HL-60/S4 (cell line): ENCODE results near the gene GPR142.

Experiments
- in situ Hi-C: fragments of 300-500 bp; cut with MboI; formaldehyde crosslinking; loops from 2 replicates; pipeline ENCODE4 v1.14.3; 2022; ENCODE audit warnings: low sequenced_read_pairs

GPR142 gene

GRCh38 chr17:74343526-74344284 lies 23.6 kb upstream of the GPR142 start:
- in situ Hi-C loops: no loop called here

- in situ Hi-C loops: no loop called here
These were observed 22.6 kb upstream of the GPR142 start for GRCh38 chr17:74344658-74345057.

- in situ Hi-C loops: no loop called here
These were observed 21.7 kb upstream of the GPR142 start for GRCh38 chr17:74345433-74346241.

GRCh38 chr17:74347646-74348045 lies 19.7 kb upstream of the GPR142 start:
- in situ Hi-C loops: no loop called here

GRCh38 chr17:74349120-74349519 lies 18.2 kb upstream of the GPR142 start:
- in situ Hi-C loops: no loop called here

- in situ Hi-C loops: loop anchor here (10.0 kb wide), 1 partner anchor 136 kb away; the partner anchor contains the start of gene TTYH2
These were observed 16.8 kb upstream of the GPR142 start for GRCh38 chr17:74350486-74350885.

GRCh38 chr17:74351552-74352210 lies 15.6 kb upstream of the GPR142 start:
- in situ Hi-C loops: loop anchor here (10.0 kb wide), 1 partner anchor 137 kb away; the partner anchor contains the start of gene TTYH2

- in situ Hi-C loops: loop anchor here (10.0 kb wide), 1 partner anchor 139 kb away; the partner anchor contains the start of gene TTYH2
These were observed 13.8 kb upstream of the GPR142 start for GRCh38 chr17:74353446-74354060.

- in situ Hi-C loops: loop anchor here (10.0 kb wide), 1 partner anchor 139 kb away; the partner anchor contains the start of gene TTYH2
These were observed 13.2 kb upstream of the GPR142 start for GRCh38 chr17:74354123-74354522.

- in situ Hi-C loops: loop anchor here (10.0 kb wide), 1 partner anchor 140 kb away; the partner anchor contains the start of gene TTYH2
These were observed 12.7 kb upstream of the GPR142 start for GRCh38 chr17:74354561-74354960.

- in situ Hi-C loops: loop anchor here (10.0 kb wide), 1 partner anchor 140 kb away; the partner anchor contains the start of gene TTYH2
These were observed 12.2 kb upstream of the GPR142 start for GRCh38 chr17:74355065-74355464.

- in situ Hi-C loops: loop anchor here (10.0 kb wide), 1 partner anchor 142 kb away; the partner anchor contains the start of gene TTYH2
These were observed 10.4 kb upstream of the GPR142 start for GRCh38 chr17:74356646-74357465.

GRCh38 chr17:74357466-74357809 lies 9.9 kb upstream of the GPR142 start:
- in situ Hi-C loops: loop anchor here (10.0 kb wide), 1 partner anchor 143 kb away; the partner anchor contains the start of gene TTYH2

GRCh38 chr17:74358697-74359096 lies 8.6 kb upstream of the GPR142 start:
- in situ Hi-C loops: loop anchor here (10.0 kb wide), 1 partner anchor 144 kb away; the partner anchor contains the start of gene TTYH2

GRCh38 chr17:74359916-74360315 lies 7.4 kb upstream of the GPR142 start:
- in situ Hi-C loops: loop anchor here (10.0 kb wide), 1 partner anchor 145 kb away; the partner anchor contains the start of gene TTYH2

GRCh38 chr17:74360899-74361229 lies 6.4 kb upstream of the GPR142 start:
- in situ Hi-C loops: no loop called here

GRCh38 chr17:74361230-74362068 lies 5.9 kb upstream of the GPR142 start, which contains the start of gene BTBD17:
TSS of gene BTBD17 (minus strand) at chr17:74361868. CDS start at chr17:74361819, 49 bp downstream.
- in situ Hi-C loops: no loop called here

- in situ Hi-C loops: no loop called here
These were observed 5.3 kb upstream of the GPR142 start for GRCh38 chr17:74362069-74362405.
